ENCODE results near the gene SNTN.

DNA sequence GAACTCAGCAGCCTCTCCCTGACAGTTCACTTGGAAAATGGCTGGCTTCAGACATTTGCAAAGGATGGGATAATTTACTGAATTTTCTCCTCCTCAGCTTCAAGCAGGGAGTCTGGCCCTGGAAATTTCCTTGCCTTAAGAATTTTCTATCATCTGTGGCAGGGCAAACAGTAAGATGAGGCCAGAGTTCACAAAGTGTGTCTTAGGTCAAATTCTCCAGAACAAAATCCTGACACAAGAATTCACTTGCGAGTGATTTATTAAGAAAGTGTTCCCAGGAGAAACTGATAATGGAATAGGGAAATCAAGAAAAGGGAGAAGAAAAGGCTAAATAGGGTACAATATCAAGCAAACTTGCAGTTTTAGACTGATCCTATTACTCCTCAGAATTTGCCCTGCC lies 55.3 kb downstream of the SNTN start:
- TF ChIP-seq, protein P1, sequence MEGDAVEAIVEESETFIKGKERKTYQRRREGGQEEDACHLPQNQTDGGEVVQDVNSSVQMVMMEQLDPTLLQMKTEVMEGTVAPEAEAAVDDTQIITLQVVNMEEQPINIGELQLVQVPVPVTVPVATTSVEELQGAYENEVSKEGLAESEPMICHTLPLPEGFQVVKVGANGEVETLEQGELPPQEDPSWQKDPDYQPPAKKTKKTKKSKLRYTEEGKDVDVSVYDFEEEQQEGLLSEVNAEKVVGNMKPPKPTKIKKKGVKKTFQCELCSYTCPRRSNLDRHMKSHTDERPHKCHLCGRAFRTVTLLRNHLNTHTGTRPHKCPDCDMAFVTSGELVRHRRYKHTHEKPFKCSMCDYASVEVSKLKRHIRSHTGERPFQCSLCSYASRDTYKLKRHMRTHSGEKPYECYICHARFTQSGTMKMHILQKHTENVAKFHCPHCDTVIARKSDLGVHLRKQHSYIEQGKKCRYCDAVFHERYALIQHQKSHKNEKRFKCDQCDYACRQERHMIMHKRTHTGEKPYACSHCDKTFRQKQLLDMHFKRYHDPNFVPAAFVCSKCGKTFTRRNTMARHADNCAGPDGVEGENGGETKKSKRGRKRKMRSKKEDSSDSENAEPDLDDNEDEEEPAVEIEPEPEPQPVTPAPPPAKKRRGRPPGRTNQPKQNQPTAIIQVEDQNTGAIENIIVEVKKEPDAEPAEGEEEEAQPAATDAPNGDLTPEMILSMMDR (IDR thresholded peaks at IDR 0.05): no peak
- no peak for TF ChIP-seq POLR2A (IDR thresholded peaks at IDR 0.05)
